HEK293 (cell line): ENCODE results near the gene FBP1.
"Not testable (repeated sequence)": the region's sequence is repeated elsewhere in the genome, so short reads cannot be mapped to it uniquely, and the experiment has no call there.

Experiments
- CTCF ChIA-PET: fragments of 350-600 bp; formaldehyde crosslinking; extraction: SDS; loops from one replicate; lab custom pipeline; 2021; ENCODE audit warnings: antibody characterized with exemption; lab: Yijun Ruan, JAX
- POLR2A ChIA-PET: fragments of 300-600 bp; formaldehyde crosslinking; extraction: SDS; loops from one replicate; lab custom pipeline; 2020; ENCODE audit warnings: antibody characterized with exemption, inconsistent platforms; lab: Yijun Ruan, JAX
- H3K27ac ChIP-seq: fragments of 200-500 bp; sonication (Bioruptor generic); 2 replicates; pipeline ENCODE4 v1.5.1; 2014; ENCODE audit warnings: low read depth, low read length, control low read depth, inconsistent platforms; ENCODE audit errors: extremely low read depth
- H3K36me3 ChIP-seq, 2 experiments: fragments of 200-500 bp in 1 of 2; sonication (Bioruptor generic) in 1 of 2; 1 replicate in 1 of 2; 2 replicates in 1 of 2; pipeline ENCODE4 v1.5.1; 2014 to 2017; ENCODE audit warnings: inconsistent platforms in 2 of 2, low read length in 2 of 2; ENCODE audit not compliant: control insufficient read depth in 2 of 2, insufficient read depth in 1 of 2
- H3K4me1 ChIP-seq: fragments of 200-500 bp; sonication (Bioruptor generic); 2 replicates; pipeline ENCODE4 v1.5.1; 2014; ENCODE audit warnings: mild to moderate bottlenecking, low read length, inconsistent platforms; ENCODE audit not compliant: control insufficient read depth, insufficient read depth
- H3K4me3 ChIP-seq: 2 replicates; pipeline ENCODE4 v1.5.1; 2011; ENCODE audit warnings: low read depth, mild to moderate bottlenecking, control low read depth, low read length, moderate library complexity
- H3K9me3 ChIP-seq: fragments of 200-500 bp; sonication (Bioruptor generic); 2 replicates; pipeline ENCODE4 v1.5.1; 2014; ENCODE audit warnings: low read depth, low read length, inconsistent platforms; ENCODE audit not compliant: control insufficient read depth, insufficient read depth
- AEBP2 ChIP-seq: fragments of 450-650 bp; formaldehyde crosslinking; IDR thresholded peaks from 2 replicates; pipeline ENCODE4 v1.5.1; 2016; ENCODE audit warnings: missing biosample characterization, missing genetic modification characterization, borderline replicate concordance
- CTCF ChIP-seq: fragments of 450-650 bp; formaldehyde crosslinking; IDR thresholded peaks from 2 replicates; pipeline ENCODE4 v1.5.1; 2016; ENCODE audit warnings: missing biosample characterization, missing genetic modification characterization
- GFI1B ChIP-seq: fragments of 450-650 bp; formaldehyde crosslinking; IDR thresholded peaks from 2 replicates; pipeline ENCODE4 v1.5.1; 2016; ENCODE audit warnings: missing biosample characterization, missing genetic modification characterization
- HOXD13 ChIP-seq: sonication (generic); formaldehyde crosslinking; IDR thresholded peaks from 2 replicates; pipeline ENCODE4 v1.8.0; 2022; ENCODE audit warnings: missing genetic modification reagents, borderline replicate concordance
- KLF10 ChIP-seq: fragments of 450-650 bp; IDR thresholded peaks from 2 replicates; pipeline ENCODE4 v1.5.1; 2018; ENCODE audit warnings: missing biosample characterization, mild to moderate bottlenecking, missing genetic modification characterization
- ZBTB49 ChIP-seq: fragments of 450-650 bp; formaldehyde crosslinking; IDR thresholded peaks from 2 replicates; pipeline ENCODE4 v1.5.1; 2016; ENCODE audit warnings: missing biosample characterization, missing genetic modification characterization, low read depth
- ZFP37 ChIP-seq: fragments of 450-650 bp; formaldehyde crosslinking; IDR thresholded peaks from 2 replicates; pipeline ENCODE4 v1.5.1; 2016; ENCODE audit warnings: missing biosample characterization, missing genetic modification characterization
- ZNF133 ChIP-seq: fragments of 450-650 bp; formaldehyde crosslinking; IDR thresholded peaks from 2 replicates; pipeline ENCODE4 v1.5.1; 2016; ENCODE audit warnings: missing biosample characterization, missing genetic modification characterization
- ZNF146 ChIP-seq: fragments of 450-650 bp; formaldehyde crosslinking; IDR thresholded peaks from 2 replicates; pipeline ENCODE4 v1.5.1; 2016; ENCODE audit warnings: missing biosample characterization, missing genetic modification characterization
- ZNF184 ChIP-seq: fragments of 450-650 bp; IDR thresholded peaks from 2 replicates; pipeline ENCODE4 v1.5.1; 2018; ENCODE audit warnings: missing biosample characterization, mild to moderate bottlenecking, missing genetic modification characterization
- ZNF202 ChIP-seq: fragments of 450-650 bp; formaldehyde crosslinking; IDR thresholded peaks from 2 replicates; pipeline ENCODE4 v1.5.1; 2016; ENCODE audit warnings: missing biosample characterization, missing genetic modification characterization, borderline replicate concordance
- ZNF26 ChIP-seq: fragments of 450-650 bp; formaldehyde crosslinking; IDR thresholded peaks from 2 replicates; pipeline ENCODE4 v1.5.1; 2016; ENCODE audit warnings: missing biosample characterization, missing genetic modification characterization
- ZNF266 ChIP-seq: fragments of 450-650 bp; formaldehyde crosslinking; IDR thresholded peaks from 2 replicates; pipeline ENCODE4 v1.5.1; 2016; ENCODE audit warnings: missing biosample characterization, missing genetic modification characterization, low read depth
- ZNF398 ChIP-seq: fragments of 450-650 bp; formaldehyde crosslinking; IDR thresholded peaks from 2 replicates; pipeline ENCODE4 v1.5.1; 2017; ENCODE audit warnings: missing biosample characterization, missing genetic modification characterization
- ZNF433 ChIP-seq: fragments of 450-650 bp; formaldehyde crosslinking; IDR thresholded peaks from 2 replicates; pipeline ENCODE4 v1.5.1; 2016; ENCODE audit warnings: missing biosample characterization, missing genetic modification characterization, low read depth
- ZNF530 ChIP-seq: fragments of 450-650 bp; formaldehyde crosslinking; IDR thresholded peaks from 2 replicates; pipeline ENCODE4 v1.5.1; 2016; ENCODE audit warnings: low read depth, missing biosample characterization, missing genetic modification characterization
- ZNF555 ChIP-seq: fragments of 450-650 bp; formaldehyde crosslinking; conservative IDR thresholded peaks from 2 replicates; pipeline ENCODE4 v1.5.1; 2017; ENCODE audit warnings: missing biosample characterization, mild to moderate bottlenecking, missing genetic modification characterization, inconsistent platforms
- ZNF704 ChIP-seq: fragments of 450-650 bp; formaldehyde crosslinking; IDR thresholded peaks from 2 replicates; pipeline ENCODE4 v1.5.1; 2016; ENCODE audit warnings: missing biosample characterization, missing genetic modification characterization
- ZNF747 ChIP-seq: fragments of 450-650 bp; formaldehyde crosslinking; IDR thresholded peaks from 2 replicates; pipeline ENCODE4 v1.5.1; 2016; ENCODE audit warnings: missing biosample characterization, missing genetic modification characterization
- ZSCAN4 ChIP-seq: fragments of 450-650 bp; formaldehyde crosslinking; IDR thresholded peaks from 2 replicates; pipeline ENCODE4 v1.5.1; 2017; ENCODE audit warnings: missing biosample characterization, missing genetic modification characterization
- ZXDB ChIP-seq: fragments of 450-650 bp; formaldehyde crosslinking; IDR thresholded peaks from 2 replicates; pipeline ENCODE4 v1.5.1; 2016; ENCODE audit warnings: missing biosample characterization, missing genetic modification characterization

The FBP1 gene

GRCh38 chr9:94566550-94566949 is 72.8 kb downstream of the FBP1 start:
- Histone ChIP-seq H3K27ac (no peak overlapping the region), H3K4me1 (no peaks in the 10 kb centered on the region), H3K9me3 (no peaks in the 10 kb centered on the region), H3K36me3 (no peaks in the 10 kb centered on the region), H3K4me3 (no peak overlapping the region)
- TF ChIP-seq ZNF26 = no peak
- no peak for TF ChIP-seq ZNF266 (tag by site-specific recombination)
- TF ChIP-seq AEBP2 (tag by site-specific recombination) = no peak
- TF ChIP-seq KLF10 (tag by site-specific recombination) = no peak
- TF ChIP-seq ZNF747 (tag by site-specific recombination) = no peak
- TF ChIP-seq ZSCAN4 (tag by site-specific recombination) = no peak
- TF ChIP-seq GFI1B = no peak
- no peak for TF ChIP-seq ZXDB
- CTCF ChIA-PET = no interaction called here
- POLR2A ChIA-PET = no interaction called here

- CTCF ChIA-PET, H3K9me3 ChIP-seq, POLR2A ChIA-PET, H3K36me3 ChIP-seq: not testable (repeated sequence)
- peak; percentile 63 for TF ChIP-seq ZNF146
- TF ChIP-seq, all 188 proteins: peak for 1; not testable (repeated sequence) for 187
- not testable (repeated sequence) for H3K4me1 ChIP-seq, H3K27ac ChIP-seq, H3K4me3 ChIP-seq
Measured at GRCh38 chr9:94564279-94564678, 75.0 kb downstream of the FBP1 start.

- no peak overlapping the region for H3K27ac ChIP-seq
- ChIA-PET POLR2A (no interaction called here), CTCF (no interaction called here)
- no peaks in the 10 kb centered on the region for H3K9me3 ChIP-seq
- H3K36me3 ChIP-seq = no peaks in the 10 kb centered on the region
- no peaks in the 10 kb centered on the region for H3K4me1 ChIP-seq
- H3K4me3 ChIP-seq = no peak overlapping the region
- no peak for TF ChIP-seq HOXD13
- no peak for TF ChIP-seq ZNF202 (tag by site-specific recombination)
- no peak for TF ChIP-seq ZNF184
- TF ChIP-seq ZNF530 (tag by site-specific recombination) = no peak
- TF ChIP-seq ZNF398 = no peak
- no peak for TF ChIP-seq CTCF
- TF ChIP-seq ZFP37 (tag by site-specific recombination) = no peak
- TF ChIP-seq ZNF555 (tag by site-specific recombination) = no peak
- no peak for TF ChIP-seq ZNF704 (tag by site-specific recombination)
- no peak for TF ChIP-seq ZNF433 (tag by site-specific recombination)
- TF ChIP-seq ZBTB49 (tag by site-specific recombination) = no peak
- TF ChIP-seq ZNF133 (tag by site-specific recombination) = no peak
Measured at GRCh38 chr9:94563548-94563947, 75.8 kb downstream of the FBP1 start.
